Islet precursor cell (in vitro differentiated cells): Measurements from ENCODE around the gene EPB41L2.

Experiments used
- DNase-seq: peaks from one replicate; pipeline ENCODE4 v3.0.0-alpha.2; 2018

The EPB41L2 gene

GRCh38 chr6:131061041-131061750 is 1.8 kb downstream of the EPB41L2 start:
- DNase-seq: no peak

- no peak for DNase-seq
Observed at GRCh38 chr6:131060311-131060710, 2.7 kb downstream of the EPB41L2 start.

- no peak for DNase-seq
Observed at GRCh38 chr6:131059486-131059885, 3.6 kb downstream of the EPB41L2 start.

- no peak for DNase-seq
Observed at GRCh38 chr6:131058236-131058635, 4.8 kb downstream of the EPB41L2 start.

- DNase-seq: no peak
Observed at GRCh38 chr6:131054392-131055250, 8.4 kb downstream of the EPB41L2 start.

GRCh38 chr6:131053546-131054240 is 9.4 kb downstream of the EPB41L2 start:
- no peak for DNase-seq

GRCh38 chr6:131052181-131052580 is 10.9 kb downstream of the EPB41L2 start:
- DNase-seq: no peak

GRCh38 chr6:131051341-131051740 is 11.7 kb downstream of the EPB41L2 start:
- DNase-seq: no peak

- DNase-seq: no peak
Observed at GRCh38 chr6:131049608-131050007, 13.4 kb downstream of the EPB41L2 start.

GRCh38 chr6:131048933-131049515 is 14.0 kb downstream of the EPB41L2 start:
- DNase-seq: no peak

GRCh38 chr6:131048459-131048858 is 14.6 kb downstream of the EPB41L2 start:
- DNase-seq: no peak

GRCh38 chr6:131045139-131045538 is 17.9 kb downstream of the EPB41L2 start:
- DNase-seq: no peak

- DNase-seq: no peak
Observed at GRCh38 chr6:131043902-131044447, 19.1 kb downstream of the EPB41L2 start.

GRCh38 chr6:131042664-131043063 is 20.4 kb downstream of the EPB41L2 start:
- no peak for DNase-seq

- no peak for DNase-seq
Observed at GRCh38 chr6:131041814-131042213, 21.2 kb downstream of the EPB41L2 start.

- DNase-seq: no peak
Observed at GRCh38 chr6:131040866-131041265, 22.2 kb downstream of the EPB41L2 start.

- DNase-seq: no peak
Observed at GRCh38 chr6:131039345-131039680, 23.7 kb downstream of the EPB41L2 start.

GRCh38 chr6:131038597-131039344 is 24.3 kb downstream of the EPB41L2 start:
- no peak for DNase-seq

GRCh38 chr6:131037194-131037897 is 25.7 kb downstream of the EPB41L2 start:
- no peak for DNase-seq

GRCh38 chr6:131036601-131037000 is 26.4 kb downstream of the EPB41L2 start:
- DNase-seq: no peak

- DNase-seq: no peak
Observed at GRCh38 chr6:131036143-131036542, 26.9 kb downstream of the EPB41L2 start.

- no peak for DNase-seq
Observed at GRCh38 chr6:131035582-131035981, 27.5 kb downstream of the EPB41L2 start.
